OCI-LY7 (cell line): ENCODE data around the gene AGAP9.

Experiments
- EZH2phosphoT487 ChIP-seq: fragments of 200-600 bp; sonication (generic); IDR thresholded peaks from 2 replicates; pipeline ENCODE4 v1.6.1; 2018; ENCODE audit warnings: low read depth, borderline replicate concordance, mild to moderate bottlenecking, mixed run types, antibody characterized with exemption, low read length, moderate library complexity, mixed read lengths
- TF ChIP-seq, protein P1 (sequence below): fragments of 200-600 bp; sonication (generic); conservative IDR thresholded peaks from 2 replicates; pipeline ENCODE4 v1.5.1; 2014; ENCODE audit warnings: mild to moderate bottlenecking, antibody characterized with exemption, low read length, moderate library complexity, mixed read lengths

DNA sequence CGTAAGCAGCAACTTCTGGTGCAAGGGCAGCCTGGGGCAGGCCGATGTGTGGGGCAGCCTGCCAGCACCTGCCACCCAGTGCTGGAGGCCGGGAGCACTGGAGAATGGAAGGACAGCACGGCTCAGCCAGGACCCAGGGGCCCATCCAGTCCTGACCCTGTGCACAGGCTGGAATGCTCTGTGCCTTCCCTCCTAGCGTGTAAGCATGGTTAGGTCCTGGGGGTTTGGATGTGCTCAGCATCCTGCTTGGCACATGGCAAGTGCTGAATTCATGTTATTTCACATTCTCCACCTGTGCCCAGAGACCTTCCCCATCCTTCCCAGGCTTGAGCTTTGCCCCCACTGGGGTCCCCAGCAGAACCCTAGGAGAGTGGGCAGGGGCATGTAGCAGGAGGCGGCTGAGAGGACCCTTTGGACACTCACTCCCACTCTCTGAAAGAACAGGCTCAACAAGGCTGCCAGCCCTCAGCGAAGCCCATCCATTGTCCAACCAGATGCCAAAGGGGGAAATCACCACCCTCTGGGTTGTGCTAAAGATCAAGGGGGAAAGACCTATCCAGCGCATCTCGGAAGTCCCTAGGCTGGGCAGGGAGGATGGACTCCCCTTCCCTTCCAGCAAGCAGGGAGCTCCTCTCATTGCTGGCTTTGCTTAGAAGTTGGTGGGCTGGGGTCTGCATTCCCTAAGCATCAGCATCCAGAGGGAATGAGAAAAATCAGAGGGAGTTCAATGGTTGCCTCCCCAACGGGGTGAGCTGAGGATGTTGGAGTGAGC, 69.2 kb downstream of the AGAP9 start:
- TF ChIP-seq, protein P1, sequence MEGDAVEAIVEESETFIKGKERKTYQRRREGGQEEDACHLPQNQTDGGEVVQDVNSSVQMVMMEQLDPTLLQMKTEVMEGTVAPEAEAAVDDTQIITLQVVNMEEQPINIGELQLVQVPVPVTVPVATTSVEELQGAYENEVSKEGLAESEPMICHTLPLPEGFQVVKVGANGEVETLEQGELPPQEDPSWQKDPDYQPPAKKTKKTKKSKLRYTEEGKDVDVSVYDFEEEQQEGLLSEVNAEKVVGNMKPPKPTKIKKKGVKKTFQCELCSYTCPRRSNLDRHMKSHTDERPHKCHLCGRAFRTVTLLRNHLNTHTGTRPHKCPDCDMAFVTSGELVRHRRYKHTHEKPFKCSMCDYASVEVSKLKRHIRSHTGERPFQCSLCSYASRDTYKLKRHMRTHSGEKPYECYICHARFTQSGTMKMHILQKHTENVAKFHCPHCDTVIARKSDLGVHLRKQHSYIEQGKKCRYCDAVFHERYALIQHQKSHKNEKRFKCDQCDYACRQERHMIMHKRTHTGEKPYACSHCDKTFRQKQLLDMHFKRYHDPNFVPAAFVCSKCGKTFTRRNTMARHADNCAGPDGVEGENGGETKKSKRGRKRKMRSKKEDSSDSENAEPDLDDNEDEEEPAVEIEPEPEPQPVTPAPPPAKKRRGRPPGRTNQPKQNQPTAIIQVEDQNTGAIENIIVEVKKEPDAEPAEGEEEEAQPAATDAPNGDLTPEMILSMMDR = no peak
- no peak for TF ChIP-seq EZH2phosphoT487
